Measurements from ENCODE around the gene HAGHL.
"Not testable (repeated sequence)": the region's sequence is repeated elsewhere in the genome, so short reads cannot be mapped to it uniquely, and the experiment has no call there.

The HAGHL gene

GRCh38 chr16:736936-737481 lies 10.1 kb downstream of the HAGHL start:
- DNase-seq: no peak

GRCh38 chr16:739560-740458 lies 12.9 kb downstream of the HAGHL start:
- DNase-seq: no peak

GRCh38 chr16:740459-740763 lies 13.5 kb downstream of the HAGHL start:
- DNase-seq: no peak

- DNase-seq: peak; percentile 94
Measured at GRCh38 chr16:740764-741505, 14.0 kb downstream of the HAGHL start, which contains the start of gene CIAO3. CIAO3 (minus strand) TSS chr16:740997; CDS start chr16:740985, 12 bp downstream.

- DNase-seq: no peak
Measured at GRCh38 chr16:741986-742629, 15.2 kb downstream of the HAGHL start.

GRCh38 chr16:742894-743293 lies 16.0 kb downstream of the HAGHL start:
- DNase-seq: not testable (repeated sequence)

- no peak for DNase-seq
Measured at GRCh38 chr16:743794-744500, 17.0 kb downstream of the HAGHL start.

- peak; percentile 54 for DNase-seq
Measured at GRCh38 chr16:745739-746138, 18.8 kb downstream of the HAGHL start.

GRCh38 chr16:746637-747036 lies 19.7 kb downstream of the HAGHL start:
- no peak for DNase-seq

- no peak for DNase-seq
Measured at GRCh38 chr16:747978-748746, 21.3 kb downstream of the HAGHL start.

GRCh38 chr16:749010-749409 lies 22.1 kb downstream of the HAGHL start:
- no peak for DNase-seq

GRCh38 chr16:750485-750884 lies 23.6 kb downstream of the HAGHL start:
- DNase-seq: no peak

- no peak for DNase-seq
Measured at GRCh38 chr16:751152-752006, 24.5 kb downstream of the HAGHL start.

GRCh38 chr16:752007-752312 lies 25.1 kb downstream of the HAGHL start:
- DNase-seq: no peak

GRCh38 chr16:754121-754607 lies 27.3 kb downstream of the HAGHL start:
- not testable (repeated sequence) for DNase-seq

- peak; percentile 49 for DNase-seq
Measured at GRCh38 chr16:754656-755055, 27.8 kb downstream of the HAGHL start.

- DNase-seq: no peak
Measured at GRCh38 chr16:756428-756827, 29.5 kb downstream of the HAGHL start.

GRCh38 chr16:759110-759910 lies 32.4 kb downstream of the HAGHL start:
- no peak for DNase-seq

- no peak for DNase-seq
Measured at GRCh38 chr16:760065-760464, 33.2 kb downstream of the HAGHL start.
